GM19372 (cell line): Measurements from ENCODE around the gene PCDH20.
"Not testable (repeated sequence)": the region's sequence is repeated elsewhere in the genome, so short reads cannot be mapped to it uniquely, and the experiment has no call there.

Source experiments
- ATAC-seq: cut with Tn5 transposase; IDR thresholded peaks from one replicate; pipeline ENCODE4 v1.9.1; 2021; ENCODE audit warnings: mild to moderate bottlenecking, low read depth, moderate library complexity; ENCODE audit not compliant: unreplicated experiment

PCDH20 gene, protein sequence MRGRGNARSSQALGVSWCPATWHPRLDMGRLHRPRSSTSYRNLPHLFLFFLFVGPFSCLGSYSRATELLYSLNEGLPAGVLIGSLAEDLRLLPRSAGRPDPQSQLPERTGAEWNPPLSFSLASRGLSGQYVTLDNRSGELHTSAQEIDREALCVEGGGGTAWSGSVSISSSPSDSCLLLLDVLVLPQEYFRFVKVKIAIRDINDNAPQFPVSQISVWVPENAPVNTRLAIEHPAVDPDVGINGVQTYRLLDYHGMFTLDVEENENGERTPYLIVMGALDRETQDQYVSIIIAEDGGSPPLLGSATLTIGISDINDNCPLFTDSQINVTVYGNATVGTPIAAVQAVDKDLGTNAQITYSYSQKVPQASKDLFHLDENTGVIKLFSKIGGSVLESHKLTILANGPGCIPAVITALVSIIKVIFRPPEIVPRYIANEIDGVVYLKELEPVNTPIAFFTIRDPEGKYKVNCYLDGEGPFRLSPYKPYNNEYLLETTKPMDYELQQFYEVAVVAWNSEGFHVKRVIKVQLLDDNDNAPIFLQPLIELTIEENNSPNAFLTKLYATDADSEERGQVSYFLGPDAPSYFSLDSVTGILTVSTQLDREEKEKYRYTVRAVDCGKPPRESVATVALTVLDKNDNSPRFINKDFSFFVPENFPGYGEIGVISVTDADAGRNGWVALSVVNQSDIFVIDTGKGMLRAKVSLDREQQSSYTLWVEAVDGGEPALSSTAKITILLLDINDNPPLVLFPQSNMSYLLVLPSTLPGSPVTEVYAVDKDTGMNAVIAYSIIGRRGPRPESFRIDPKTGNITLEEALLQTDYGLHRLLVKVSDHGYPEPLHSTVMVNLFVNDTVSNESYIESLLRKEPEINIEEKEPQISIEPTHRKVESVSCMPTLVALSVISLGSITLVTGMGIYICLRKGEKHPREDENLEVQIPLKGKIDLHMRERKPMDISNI

DNA sequence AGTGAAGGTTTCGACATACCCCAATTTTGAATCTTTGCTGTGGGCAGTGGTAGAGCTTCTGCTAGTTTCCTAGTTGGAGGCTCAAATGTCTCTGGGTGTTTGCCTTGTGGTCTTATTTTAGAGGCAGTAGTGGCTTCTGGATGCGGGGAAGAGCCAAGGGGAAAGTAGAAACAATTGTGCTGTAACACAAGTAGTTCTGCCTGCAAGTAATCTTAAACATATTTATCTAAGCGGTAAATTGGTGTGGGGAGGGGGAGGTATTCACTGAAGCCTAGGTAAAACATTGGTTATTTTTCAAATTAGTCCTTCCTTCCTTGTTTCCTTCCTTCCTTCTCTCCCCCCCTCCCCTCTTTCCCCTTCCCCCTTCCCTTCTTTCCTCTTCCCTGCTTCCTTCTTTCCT lies at the start of gene PCDH20:
PCDH20 (minus strand) TSS at position 101 of the 400 bp plus-strand sequence. CDS start 691 bp downstream, outside the sequence.
- ATAC-seq = no peak

DNA sequence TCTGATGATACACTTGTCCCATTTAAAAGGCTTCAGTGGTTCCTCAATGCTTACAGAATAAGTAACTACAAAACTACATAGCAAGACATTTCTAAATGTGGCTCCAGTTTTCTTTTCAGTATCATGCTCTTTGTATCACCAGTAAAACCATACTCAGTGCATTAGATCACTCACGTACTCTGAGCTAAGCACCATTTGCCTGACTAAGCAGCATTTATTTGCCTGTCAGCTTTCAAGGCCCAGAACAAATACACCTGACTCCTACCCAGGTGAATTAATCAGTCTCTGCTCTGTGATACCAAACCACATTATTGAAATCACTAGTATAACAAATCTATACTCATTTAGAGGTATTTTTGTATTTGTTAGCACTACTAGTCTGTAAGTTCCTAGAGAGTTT lies 47.4 kb upstream of the PCDH20 start:
- no peak for ATAC-seq

DNA sequence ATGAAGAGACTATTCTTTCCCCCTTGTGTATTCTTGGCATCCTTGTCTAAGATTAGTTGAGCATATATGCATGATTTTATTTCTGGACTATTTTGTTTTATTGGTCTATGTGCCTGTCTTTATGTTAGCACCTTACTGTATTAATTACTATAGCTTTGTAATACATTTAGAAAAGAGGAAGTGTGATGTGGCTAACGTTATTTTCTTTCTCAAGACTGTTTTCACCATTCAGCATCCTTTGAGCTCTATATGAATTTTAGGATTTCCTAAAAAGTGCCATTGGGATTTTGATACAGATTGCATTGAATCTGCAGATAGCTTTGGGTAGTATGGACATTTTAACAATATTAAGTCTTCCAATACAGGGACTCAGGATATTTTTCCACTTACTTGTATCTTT lies 37.5 kb upstream of the PCDH20 start:
- ATAC-seq = no peak

DNA sequence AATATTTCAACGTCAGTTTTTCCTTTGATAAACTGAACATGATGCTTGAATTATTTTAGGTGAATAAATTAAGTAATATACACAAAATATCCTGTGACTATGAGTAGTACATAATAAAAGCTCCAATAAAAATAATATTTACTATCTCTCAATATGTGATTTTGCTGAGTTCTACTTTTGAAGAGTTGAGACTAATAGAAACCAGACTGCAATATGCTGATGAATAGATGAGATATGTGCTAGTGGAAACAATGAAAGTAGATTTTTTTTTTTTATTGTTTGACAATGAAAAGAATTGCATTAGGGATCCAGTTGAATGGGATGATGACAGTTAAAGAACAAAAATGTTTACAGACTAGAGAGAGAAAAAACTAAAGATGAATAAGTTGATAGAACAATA lies 16.4 kb upstream of the PCDH20 start:
- ATAC-seq = no peak

DNA sequence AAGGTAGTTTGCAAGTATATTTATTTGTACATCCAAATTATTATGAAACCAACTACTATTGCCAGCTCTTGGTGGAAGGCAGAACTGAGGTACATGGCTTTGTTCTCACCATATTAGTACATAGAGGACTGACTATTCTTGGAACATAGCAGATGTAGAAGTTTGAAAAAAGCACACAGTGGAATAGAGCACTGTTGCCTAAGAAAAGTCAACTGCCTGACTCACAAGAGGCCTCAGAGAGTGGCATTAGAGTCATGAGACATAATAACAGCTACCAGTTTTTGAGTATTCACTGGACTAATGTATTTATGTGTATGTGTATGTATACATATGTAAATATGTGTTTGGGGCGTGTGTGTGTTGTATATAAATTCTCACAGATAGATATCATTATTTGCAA lies 8.3 kb upstream of the PCDH20 start:
- ATAC-seq = no peak

DNA sequence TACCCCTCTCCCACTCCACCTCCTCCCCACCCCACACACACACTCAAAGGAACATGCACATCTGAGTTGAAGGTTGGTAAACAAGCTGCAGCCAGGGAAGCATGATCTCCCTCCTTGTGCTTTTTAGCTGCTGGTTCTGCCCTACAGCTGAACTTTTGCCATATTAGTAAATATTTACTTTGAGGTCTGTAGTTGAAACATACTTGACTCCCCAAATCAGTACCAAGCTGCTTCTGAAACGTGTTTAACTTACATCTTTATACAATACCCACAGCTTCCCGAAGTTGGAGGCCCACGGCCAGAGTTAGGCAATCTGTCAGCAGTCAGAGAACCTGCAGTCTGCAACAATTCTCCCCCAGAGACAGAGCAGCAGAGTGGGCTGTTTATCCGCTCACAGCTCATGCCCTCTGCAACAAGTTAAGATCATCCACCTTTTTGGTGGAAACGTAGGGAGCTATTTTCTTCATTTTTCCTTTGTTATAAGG lies 1.5 kb upstream of the PCDH20 start:
- ATAC-seq = no peak

DNA sequence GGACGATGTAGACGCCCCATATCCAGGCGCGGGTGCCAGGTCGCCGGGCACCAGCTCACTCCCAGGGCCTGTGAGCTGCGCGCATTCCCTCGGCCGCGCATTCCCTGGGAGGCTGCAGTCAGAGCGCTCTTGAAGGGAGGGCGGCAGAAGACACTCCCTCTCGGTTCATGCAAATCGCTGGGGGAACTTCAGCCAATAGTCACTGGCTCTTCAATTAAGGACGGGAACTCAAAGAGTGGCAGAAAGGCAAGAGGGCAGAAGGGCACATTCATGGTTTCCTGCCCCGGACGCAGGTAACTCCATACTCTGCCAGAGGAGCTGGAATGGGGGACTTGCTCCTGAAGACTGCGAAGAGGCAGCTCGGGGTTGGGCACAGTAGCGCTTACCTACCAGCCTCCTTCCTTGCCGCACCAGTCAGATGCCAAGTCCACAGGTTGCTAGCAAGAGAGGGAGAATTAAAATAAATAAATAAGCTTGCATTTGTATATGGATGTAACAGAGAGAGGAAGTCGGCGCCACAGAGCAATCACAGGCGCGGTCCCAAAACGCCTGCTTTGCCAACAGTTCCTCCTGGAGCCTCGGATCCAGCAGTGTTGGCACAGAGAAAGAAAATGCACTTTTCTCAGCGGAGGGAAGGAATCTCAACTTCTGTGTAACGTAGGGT lies 459 bp downstream of the PCDH20 start:
- no peak for ATAC-seq

DNA sequence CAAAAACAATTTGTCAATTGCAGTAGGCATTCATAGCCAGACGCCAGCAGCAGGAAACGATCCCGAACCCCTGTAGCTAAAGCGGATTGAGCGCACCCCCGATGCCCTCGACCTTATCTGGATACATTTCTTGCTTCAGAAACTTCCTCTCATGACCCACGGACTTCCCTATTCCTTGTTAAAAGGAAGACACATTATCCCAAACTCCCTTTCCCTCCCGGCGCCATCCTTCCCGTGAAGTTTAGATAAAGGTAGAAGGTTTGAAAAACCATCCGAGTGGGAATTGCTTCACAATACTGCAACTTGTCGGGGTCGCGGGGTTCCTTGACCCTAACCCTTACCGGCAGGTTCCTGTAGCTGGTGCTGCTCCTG lies 977 bp downstream of the PCDH20 start:
- ATAC-seq = no peak

DNA sequence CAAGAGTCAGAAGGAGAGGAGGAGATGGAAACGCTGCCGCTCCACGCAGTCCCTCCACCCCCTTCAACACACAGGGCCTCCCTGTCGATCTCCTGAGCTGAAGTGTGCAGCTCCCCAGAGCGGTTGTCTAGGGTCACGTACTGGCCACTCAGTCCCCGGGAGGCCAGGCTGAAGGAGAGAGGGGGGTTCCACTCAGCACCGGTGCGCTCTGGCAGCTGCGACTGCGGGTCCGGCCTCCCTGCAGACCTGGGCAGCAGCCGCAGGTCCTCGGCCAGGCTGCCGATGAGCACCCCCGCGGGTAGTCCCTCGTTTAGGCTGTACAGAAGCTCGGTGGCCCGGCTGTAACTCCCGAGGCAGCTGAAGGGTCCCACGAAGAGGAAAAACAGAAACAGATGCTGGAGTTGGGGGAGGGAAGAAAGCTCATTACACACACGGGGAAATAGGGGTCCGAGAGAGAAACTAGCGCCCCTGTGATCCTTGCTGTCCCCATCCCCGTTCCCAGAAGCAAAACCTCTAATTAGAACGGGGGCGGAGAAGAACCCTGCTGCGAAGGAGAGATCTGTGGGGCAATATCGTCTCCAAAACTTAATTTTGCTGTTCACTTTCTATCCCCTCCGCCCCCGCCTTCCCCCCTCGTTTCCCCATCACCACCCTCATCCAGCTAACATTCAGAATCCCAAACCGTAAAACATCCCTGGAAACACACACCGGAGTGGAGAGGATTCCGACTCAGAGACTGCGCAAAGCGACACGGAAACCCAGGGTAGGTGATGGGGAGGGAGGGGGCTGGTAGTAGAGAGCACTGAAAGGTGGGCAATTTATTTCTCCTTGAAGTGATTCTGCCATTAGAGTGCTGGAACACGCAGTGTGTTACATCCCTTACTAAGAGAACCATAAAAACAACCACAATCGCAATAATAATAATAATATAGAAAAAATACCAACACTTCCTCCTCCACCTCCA lies 1.8 kb downstream of the PCDH20 start:
- no peak for ATAC-seq

DNA sequence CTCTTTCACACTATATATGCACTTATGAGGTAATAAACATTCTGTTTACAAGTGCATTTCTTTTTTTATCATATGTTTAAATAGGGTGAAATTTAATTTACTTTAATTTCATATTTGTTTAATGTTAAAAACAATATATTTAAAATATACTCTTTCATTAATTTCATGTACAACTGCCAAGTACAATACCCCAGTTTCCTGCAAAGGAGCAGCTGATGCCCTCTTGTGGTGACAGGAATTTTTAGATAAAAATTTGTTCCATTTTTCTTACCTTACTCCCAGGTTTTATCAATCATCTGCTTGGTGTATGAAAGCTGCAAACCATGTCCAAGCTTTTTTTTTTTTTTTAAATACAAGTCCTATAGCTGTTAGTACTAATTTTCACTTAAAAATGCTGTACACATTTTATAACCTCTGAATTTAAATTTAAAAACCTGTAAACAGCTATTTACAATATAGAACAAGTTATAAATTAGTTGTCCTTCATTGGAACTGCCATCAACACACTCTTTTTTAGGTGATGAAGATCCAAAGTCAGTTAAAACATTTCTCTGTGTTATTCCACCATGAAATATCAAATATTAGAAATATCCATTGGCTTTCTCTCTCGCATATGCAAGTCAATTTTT lies 4.9 kb downstream of the PCDH20 start:
- no peak for ATAC-seq

DNA sequence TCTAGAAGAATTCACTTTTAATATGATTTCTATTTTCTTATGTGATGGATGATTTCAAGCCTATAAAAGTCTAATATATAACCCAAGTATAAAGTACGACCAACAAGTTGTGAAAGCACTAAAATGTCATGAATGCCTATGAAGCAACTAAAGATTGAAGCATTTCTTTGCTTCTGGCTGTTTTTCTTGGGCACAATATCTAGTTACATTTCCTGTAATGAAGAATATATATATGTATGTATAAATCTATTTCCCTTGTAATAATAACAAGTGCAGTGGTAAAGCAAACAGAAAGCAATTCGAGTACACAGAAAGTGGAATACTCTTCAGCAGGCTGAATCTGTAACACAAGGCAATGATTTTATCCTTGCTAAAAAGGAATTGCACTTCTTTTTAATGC lies 5.4 kb downstream of the PCDH20 start:
- no peak for ATAC-seq

DNA sequence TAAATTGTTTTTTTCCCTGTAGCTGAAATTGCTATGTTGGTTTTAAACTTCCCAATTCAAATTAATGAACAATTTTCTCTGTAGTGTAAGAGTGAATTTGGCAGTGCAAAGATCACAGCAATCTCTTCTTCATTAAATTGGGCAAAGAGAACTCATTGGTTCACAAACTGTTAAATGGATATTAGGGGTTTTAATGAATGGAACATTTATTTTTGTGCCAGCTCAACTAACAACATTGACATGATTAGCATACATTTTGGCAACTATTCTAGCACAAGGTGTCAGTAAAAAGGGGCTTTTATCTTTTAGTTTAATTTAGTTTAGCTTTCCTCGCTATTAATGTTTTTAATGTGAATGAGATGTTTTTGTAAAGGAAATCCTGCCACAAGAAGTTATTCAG lies 7.1 kb downstream of the PCDH20 start:
- no peak for ATAC-seq

DNA sequence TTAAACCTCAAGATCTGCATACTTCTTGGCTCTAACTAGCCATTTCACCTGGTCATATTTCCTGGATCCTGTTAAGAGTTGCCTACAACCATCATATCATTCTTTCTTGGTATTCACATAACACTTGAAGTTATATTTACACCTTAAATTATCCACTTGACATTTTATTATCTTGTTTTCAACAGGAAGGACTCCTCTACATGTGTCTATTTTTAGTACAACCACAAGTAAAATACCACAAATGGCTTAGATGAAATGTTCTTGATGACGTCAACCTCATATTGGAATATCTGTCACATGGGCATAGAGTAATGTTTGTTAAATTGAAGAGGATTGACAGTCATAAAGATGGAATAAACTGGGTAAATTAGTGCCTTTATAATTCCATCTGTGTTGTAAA lies 9.4 kb downstream of the PCDH20 start:
- no peak for ATAC-seq

DNA sequence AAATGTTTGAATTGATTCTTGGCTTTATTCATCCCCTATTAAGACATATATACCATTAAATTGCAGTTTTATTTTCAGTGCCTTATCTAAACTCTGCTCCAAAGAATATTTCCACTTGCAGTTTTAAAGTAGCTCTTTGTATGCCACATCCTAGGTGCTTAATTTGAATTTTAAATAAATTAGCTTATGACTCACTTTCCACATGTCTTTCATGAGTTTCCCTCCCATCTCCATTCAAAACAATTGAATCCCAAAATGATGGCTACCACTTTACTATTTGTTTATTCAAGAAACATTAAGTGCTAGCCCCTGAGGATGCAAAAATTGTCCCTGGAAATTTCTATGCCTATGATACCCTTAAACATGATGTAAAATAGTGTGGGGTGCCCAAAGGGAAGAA lies 19.5 kb downstream of the PCDH20 start:
- ATAC-seq = no peak

DNA sequence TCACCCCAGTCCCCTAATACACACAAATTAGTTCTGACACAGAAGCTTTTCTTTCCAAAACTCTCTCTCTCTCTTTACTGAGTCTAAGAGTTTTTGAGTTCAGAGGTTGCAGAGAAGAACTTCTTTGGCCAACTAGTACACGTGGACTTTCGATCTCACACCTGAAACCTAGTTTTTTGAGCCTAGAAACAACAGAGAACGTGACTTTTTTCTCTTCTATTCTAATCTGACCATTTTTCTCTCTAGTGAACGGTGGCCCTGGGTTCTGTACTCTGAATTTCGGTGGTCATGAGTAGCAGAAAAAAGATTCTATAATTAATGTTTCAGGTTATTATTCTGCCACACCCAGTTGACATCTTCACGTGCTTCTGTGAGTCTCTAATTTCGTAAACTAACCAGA lies 24.2 kb downstream of the PCDH20 start:
- no peak for ATAC-seq

DNA sequence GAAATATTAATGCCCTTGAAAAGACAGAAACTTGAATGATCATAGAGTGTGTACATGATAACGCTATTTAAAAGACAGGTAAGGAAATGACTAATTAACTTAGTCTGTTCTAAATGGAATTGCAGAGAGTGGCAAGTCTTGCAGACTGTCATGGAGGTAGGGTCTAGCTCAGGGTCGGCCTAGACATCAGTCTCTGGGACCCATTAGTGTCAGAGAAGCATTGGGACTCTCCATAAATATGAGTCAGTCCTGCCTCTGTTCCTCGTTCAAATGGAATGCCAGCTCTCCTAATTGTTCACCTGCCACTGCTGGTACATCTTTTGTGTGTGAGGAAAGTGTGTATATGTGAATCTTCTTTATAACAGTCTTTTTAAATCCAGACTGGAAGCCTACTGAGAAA lies 28.0 kb downstream of the PCDH20 start:
- no peak for ATAC-seq

DNA sequence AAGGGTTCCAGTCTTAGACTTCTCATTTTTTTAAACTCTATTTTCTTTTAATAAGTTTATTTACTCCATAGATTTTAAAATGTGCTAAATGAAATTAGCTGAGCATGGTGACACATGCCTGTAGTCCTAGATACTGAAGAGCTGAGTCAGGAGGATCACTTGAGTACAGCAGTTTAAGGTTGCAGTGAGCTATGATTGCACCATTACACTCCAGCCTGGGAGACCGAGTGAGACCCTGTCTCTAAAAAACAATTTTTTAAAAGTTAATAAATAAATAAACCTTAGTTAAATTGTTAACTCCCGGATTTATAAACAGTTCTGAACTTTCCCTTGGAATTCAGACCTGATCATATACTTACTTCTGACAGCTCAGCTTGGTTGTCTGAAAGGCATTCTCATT lies 32.5 kb downstream of the PCDH20 start:
- ATAC-seq = no peak

DNA sequence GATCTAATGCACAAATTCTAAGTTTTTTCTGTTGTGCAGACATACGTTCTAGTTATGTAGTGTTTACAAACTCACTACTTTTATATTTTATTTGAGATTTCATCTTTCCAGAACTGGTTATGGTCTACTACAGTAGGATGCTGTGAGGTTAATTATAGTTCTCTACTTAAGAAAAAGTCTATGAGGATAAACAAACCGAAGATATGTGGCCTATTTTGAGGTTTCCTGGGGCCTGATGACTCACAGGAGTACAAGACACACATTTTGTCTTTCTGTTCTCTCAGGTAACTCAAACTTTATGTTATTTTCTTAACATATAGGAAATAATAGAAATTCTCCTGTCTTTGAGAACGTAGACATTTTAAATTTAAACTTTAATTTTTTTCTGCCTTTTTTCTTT lies 45.1 kb downstream of the PCDH20 start:
- no peak for ATAC-seq

DNA sequence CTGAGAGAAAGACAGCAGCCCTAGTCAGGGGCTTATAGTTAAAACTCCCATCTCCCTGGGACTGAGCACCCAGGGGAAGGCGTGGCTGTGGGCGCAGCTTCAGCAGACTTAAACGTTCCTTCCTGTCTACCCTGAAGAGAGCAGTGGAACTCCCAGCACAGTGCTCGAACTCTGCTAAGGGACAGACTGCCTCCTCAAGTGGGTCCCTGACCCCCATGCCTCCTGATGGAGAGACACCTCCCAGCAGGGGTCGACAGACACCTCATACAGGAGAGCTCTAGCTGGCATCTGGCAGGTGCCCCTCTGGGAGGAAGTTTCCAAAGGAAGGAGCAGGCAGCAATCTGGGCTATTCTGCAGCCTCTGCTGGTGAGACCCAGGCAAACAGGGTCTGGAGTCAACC lies 51.0 kb downstream of the PCDH20 start:
- not testable (repeated sequence) for ATAC-seq
